ENCODE data around the gene DDI2. TPM values are rescaled to one million over a fixed set of nuclear protein-coding genes. Genes with fewer than 3 reads are reported as not detected.

DDI2 gene
- total and polyA plus RNA-seq, 9 of the 15 experiments (the other 6 are each of a cell fraction or from before 2014, with no cell fraction given), result 6.5 to 48.4 (median 21.2) TPM

DNA sequence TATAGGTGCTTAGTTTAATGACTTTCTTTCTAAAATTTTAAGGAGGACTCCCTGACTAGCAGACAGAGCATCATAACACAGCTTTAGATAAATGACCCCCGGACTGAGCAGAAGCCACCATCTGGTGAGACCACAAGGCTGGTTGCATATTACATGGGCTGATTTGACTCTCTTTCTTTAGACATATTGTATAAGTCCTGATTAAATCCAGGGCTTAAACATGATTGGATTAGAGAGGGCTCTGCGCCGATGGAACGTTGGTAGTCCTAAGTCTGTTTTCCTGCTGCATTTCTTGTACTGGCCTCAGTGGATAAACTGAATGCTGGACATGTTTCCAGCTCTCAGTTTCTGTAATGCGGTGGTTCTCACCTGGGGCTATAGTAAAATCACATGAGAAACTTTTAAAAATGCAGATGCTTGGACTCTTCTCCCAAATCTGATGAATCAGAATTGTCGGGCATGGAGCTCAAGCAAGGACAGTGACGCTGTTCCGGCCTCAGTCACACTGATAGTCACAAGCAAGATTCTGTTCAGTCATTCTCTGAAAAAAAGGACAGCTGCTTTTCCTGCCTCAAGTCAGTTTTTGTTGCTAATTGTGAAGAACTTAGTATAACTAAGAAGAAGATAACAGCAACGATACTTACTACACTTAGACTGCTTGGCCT lies 16.6 kb downstream of the DDI2 start:
- POLR2A ChIA-PET, result interaction anchor here (0.6 to 4.3 kb wide), 12 partner anchors 10 to 198 kb away, joined by 3 to 11 read pairs (median 4); partner anchors contain the start of gene DDI2
- 94% methylated on average over 9 of the region's 9 CpGs for WGBS (ENCODE audit: insufficient coverage, low coverage, missing lambda C conversion rate)
- Histone ChIP-seq H3K9ac (ENCODE audit: insufficient read depth in 1 of 2, low read depth in 2 of 2, low read length in 2 of 2) (no peak overlapping the region), H3K36me3 (ENCODE audit: control insufficient read depth, insufficient read depth, low read length) (peaks cover 96% of the 10 kb centered on the region), H3K4me3 (no peak overlapping the region), H3K9me1 (ENCODE audit: control insufficient read depth, insufficient read depth, low read length) (peaks cover 3% of the 10 kb centered on the region), H3K27ac (ENCODE audit: extremely low read depth, low read depth, low read length) (no peak overlapping the region), H3K79me2 (ENCODE audit: control insufficient read depth, insufficient read depth, low read length) (peaks cover 21% of the 10 kb centered on the region), H3K9me3 (replicated peaks; ENCODE audit: control insufficient read depth, insufficient read depth, low read depth, low read length) (no peaks in the 10 kb centered on the region), H3K4me1 (replicated peaks in 1 of 2; ENCODE audit: control insufficient read depth in 2 of 2, insufficient read depth in 2 of 2, low read length in 2 of 2) (peaks cover 0 to under 1% of the 10 kb centered on the region in 2 experiments; a peak in 3 of 5 replicates), H3K27me3 (ENCODE audit: control insufficient read depth in 2 of 2, insufficient read depth in 2 of 2, low read length in 2 of 2) (no peaks in the 10 kb centered on the region), H3K4me2 (ENCODE audit: insufficient read depth, low read length) (no peak overlapping the region), H2AFZ (ENCODE audit: low read depth, low read length) (no peak overlapping the region), H4K20me1 (replicated peaks; ENCODE audit: control insufficient read depth, insufficient read depth, low read length) (no peaks in the 10 kb centered on the region)
- no TSS peak for BruUV-seq (replicated peaks)
- DNase-seq (ENCODE audit: extremely low read depth in 1 of 4, low spot score in 3 of 4), result no peak
- intact Hi-C loops (cut with micrococcal nuclease) (no loop called here), in situ Hi-C loops (cut with MboI) (no loop called here)
- no peak for ATAC-seq
- FAIRE-seq, result no peak
- TF ChIP-seq, protein P1, sequence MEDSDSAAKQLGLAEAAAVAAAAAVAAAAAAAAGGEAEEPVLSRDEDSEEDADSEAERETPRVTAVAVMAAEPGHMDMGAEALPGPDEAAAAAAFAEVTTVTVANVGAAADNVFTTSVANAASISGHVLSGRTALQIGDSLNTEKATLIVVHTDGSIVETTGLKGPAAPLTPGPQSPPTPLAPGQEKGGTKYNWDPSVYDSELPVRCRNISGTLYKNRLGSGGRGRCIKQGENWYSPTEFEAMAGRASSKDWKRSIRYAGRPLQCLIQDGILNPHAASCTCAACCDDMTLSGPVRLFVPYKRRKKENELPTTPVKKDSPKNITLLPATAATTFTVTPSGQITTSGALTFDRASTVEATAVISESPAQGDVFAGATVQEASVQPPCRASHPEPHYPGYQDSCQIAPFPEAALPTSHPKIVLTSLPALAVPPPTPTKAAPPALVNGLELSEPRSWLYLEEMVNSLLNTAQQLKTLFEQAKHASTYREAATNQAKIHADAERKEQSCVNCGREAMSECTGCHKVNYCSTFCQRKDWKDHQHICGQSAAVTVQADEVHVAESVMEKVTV (CRISPR knock-in tag; IDR thresholded peaks at IDR 0.05), result no peak
- TF ChIP-seq, protein P2, sequence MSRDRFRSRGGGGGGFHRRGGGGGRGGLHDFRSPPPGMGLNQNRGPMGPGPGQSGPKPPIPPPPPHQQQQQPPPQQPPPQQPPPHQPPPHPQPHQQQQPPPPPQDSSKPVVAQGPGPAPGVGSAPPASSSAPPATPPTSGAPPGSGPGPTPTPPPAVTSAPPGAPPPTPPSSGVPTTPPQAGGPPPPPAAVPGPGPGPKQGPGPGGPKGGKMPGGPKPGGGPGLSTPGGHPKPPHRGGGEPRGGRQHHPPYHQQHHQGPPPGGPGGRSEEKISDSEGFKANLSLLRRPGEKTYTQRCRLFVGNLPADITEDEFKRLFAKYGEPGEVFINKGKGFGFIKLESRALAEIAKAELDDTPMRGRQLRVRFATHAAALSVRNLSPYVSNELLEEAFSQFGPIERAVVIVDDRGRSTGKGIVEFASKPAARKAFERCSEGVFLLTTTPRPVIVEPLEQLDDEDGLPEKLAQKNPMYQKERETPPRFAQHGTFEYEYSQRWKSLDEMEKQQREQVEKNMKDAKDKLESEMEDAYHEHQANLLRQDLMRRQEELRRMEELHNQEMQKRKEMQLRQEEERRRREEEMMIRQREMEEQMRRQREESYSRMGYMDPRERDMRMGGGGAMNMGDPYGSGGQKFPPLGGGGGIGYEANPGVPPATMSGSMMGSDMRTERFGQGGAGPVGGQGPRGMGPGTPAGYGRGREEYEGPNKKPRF (IDR thresholded peaks at IDR 0.05; ENCODE audit: low read depth, low read length), result no peak
- TF ChIP-seq, protein P3, sequence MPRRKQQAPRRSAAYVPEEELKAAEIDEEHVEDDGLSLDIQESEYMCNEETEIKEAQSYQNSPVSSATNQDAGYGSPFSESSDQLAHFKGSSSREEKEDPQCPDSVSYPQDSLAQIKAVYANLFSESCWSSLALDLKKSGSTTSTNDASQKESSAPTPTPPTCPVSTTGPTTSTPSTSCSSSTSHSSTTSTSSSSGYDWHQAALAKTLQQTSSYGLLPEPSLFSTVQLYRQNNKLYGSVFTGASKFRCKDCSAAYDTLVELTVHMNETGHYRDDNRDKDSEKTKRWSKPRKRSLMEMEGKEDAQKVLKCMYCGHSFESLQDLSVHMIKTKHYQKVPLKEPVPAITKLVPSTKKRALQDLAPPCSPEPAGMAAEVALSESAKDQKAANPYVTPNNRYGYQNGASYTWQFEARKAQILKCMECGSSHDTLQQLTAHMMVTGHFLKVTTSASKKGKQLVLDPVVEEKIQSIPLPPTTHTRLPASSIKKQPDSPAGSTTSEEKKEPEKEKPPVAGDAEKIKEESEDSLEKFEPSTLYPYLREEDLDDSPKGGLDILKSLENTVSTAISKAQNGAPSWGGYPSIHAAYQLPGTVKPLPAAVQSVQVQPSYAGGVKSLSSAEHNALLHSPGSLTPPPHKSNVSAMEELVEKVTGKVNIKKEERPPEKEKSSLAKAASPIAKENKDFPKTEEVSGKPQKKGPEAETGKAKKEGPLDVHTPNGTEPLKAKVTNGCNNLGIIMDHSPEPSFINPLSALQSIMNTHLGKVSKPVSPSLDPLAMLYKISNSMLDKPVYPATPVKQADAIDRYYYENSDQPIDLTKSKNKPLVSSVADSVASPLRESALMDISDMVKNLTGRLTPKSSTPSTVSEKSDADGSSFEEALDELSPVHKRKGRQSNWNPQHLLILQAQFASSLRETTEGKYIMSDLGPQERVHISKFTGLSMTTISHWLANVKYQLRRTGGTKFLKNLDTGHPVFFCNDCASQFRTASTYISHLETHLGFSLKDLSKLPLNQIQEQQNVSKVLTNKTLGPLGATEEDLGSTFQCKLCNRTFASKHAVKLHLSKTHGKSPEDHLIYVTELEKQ (CRISPR knock-in tag; IDR thresholded peaks at IDR 0.05), result no peak
- CTCF ChIA-PET (ENCODE audit: low intra/inter-chr PET ratio), result no interaction called here
